M059J (cell line): ENCODE data around the gene RGPD6. TPM values are rescaled to one million over a fixed set of nuclear protein-coding genes. Genes with fewer than 3 reads are reported as not detected.
"Not testable (repeated sequence)": the region's sequence is repeated elsewhere in the genome, so short reads cannot be mapped to it uniquely, and the experiment has no call there.

ENCODE experiments used
- DNase-seq: peaks from one replicate; pipeline ENCODE4 v3.0.0-alpha.2; 2012; ENCODE audit warnings: low read depth
- total RNA-seq: library from RNA; depleted of rRNA; stranded (reverse); fragments of >200 nt; shearing (Covaris generic); gene quantifications from 2 replicates; pipeline ENCODE4 v1.2.3, GENCODE V29; 2014; rRNA removed

Gene RGPD6
- total RNA-seq, 1 experiment from 2014 or later = 13.3 TPM

DNA sequence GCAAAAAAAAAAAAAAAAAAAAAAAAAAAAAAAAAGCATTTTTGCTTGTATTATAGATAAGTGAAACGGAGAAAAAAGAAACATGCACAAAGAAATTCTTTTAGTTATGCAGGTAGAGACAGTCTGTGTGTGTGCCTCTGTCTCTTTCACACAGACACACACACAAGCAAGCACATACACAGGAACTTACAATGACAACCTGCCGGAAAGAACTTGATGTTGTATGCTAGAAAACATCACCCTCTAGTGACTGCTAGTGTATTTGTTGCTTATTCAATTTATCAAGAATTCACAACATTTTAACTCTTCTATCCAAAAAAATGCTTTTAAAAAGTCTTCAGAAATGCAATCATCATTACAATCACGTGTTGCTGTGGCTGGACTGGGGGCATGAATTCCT lies 95.8 kb downstream of the RGPD6 start:
- not testable (repeated sequence) for DNase-seq

GRCh38 chr2:110480084-110480483 lies 96.9 kb downstream of the RGPD6 start:
- DNase-seq = not testable (repeated sequence)

DNA sequence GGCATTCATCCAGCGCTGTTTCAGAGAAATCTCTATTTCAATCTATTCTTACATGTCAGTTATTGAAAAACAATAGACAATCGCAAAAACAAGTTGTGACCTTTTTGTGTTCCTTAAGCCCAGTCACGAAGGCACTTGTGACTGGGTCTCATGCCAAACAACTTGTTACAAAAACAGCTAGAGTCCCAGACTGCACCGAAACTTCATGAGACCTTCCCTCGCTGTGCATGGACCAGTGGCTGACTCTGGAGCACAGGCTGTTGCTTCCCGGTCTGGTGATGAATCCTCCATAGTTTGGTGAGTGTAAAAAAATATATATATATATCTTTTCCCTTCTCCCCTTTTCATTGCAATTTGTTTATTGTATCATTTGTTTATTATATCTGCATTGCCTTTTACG lies 99.7 kb downstream of the RGPD6 start:
- DNase-seq = not testable (repeated sequence)

GRCh38 chr2:110476952-110477351 lies 100.1 kb downstream of the RGPD6 start:
- DNase-seq = not testable (repeated sequence)

- DNase-seq = not testable (repeated sequence)
These were observed 101.2 kb downstream of the RGPD6 start for GRCh38 chr2:110475627-110476359.

GRCh38 chr2:110474898-110475297 lies 102.1 kb downstream of the RGPD6 start:
- DNase-seq = not testable (repeated sequence)

GRCh38 chr2:110473059-110473358 lies 104.0 kb downstream of the RGPD6 start:
- not testable (repeated sequence) for DNase-seq

- DNase-seq = not testable (repeated sequence)
These were observed 104.6 kb downstream of the RGPD6 start, which contains the start of gene LIMS4 for GRCh38 chr2:110472171-110473058. Gene LIMS4, minus strand, starts transcription at chr2:110472816. Its CDS starts 38 bp downstream, at chr2:110472778.

DNA sequence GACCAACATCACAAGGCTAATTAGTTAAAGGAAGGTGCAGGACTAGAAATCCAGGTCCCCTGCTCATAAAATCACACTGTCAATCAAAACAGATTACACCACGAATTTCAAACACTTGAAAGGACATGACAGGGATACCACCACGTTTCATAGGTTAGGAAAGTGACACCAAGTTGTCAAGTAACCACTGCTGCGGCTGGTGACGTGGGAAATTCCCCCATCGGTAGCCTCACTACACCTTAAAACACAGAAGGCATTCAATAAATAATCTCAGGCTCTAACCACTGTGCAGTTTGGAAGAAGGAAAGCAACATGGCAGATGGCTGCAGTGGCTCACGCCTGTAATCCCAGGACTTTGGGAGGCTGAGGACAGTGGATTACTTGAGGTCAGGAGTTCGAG lies 108.1 kb downstream of the RGPD6 start:
- not testable (repeated sequence) for DNase-seq

DNA sequence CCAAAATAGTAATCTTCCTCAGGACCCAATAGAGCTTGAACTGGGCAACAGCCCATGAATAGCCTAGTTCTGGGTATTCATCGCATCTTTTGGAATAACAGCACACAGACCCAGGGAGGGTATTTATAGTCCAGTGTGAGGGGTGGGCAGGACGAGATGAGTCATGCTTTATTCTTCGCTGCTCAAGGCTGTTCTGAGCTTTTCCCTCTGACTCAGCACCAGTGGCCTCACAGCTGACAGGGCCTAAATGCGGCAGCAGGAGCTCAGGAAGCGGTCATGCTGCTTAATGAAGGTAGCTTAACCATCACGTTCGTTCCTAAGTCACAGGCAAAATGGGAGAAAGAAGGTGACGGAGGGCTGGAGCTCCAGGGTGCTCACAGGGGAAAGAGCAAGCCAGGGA lies 111.7 kb downstream of the RGPD6 start:
- not testable (repeated sequence) for DNase-seq

Other genes starting within 250 kb of the RGPD6 start
- gene LIMS4, start 104.4 kb downstream of the RGPD6 start, total RNA-seq = 0.76 and 0.94 TPM in 2 replicates
- 68.2 and 82.4 TPM in 2 replicates for gene BUB1, start 100.8 kb upstream of the RGPD6 start, total RNA-seq
- not detected in 2 replicates for gene ACOXL, start 155.4 kb upstream of the RGPD6 start, total RNA-seq